H1 (cell line): ENCODE data around the gene HS3ST1. TPM values are rescaled to one million over a fixed set of nuclear protein-coding genes. Genes with fewer than 3 reads are reported as not detected.

ENCODE experiments used
- POU5F1 ChIP-seq: IDR thresholded peaks from 2 replicates; pipeline ENCODE4 v1.6.1; 2011; ENCODE audit warnings: low read depth, mild to moderate bottlenecking, low read length, moderate library complexity
- SP4 ChIP-seq: IDR thresholded peaks from 2 replicates; pipeline ENCODE4 v1.6.1; 2012; ENCODE audit warnings: low read length, inconsistent platforms
- polyA plus RNA-seq, 7 experiments: library from polyadenylated mRNA; depleted of rRNA in 3 of 7; stranded (reverse) in 5 of 7; unstranded in 2 of 7; fragments of >200 nt in 5 of 7; fragments of 200-250 nt in 2 of 7; gene quantifications; 1 replicate in 5 of 7; 2 replicates in 1 of 7; 4 replicates in 1 of 7; pipeline versions ENCODE4 v1.2.1 to v1.2.3, GENCODE V29; 2011 to 2013; ENCODE audit warnings: missing spikeins in 2 of 7, mixed read lengths in 2 of 7
- total RNA-seq: library from RNA; stranded (reverse); fragmentation: NEBNext Ultra II Directional; extraction: Animal tissue kit (Norgen Biotek cat#: 25700); gene quantifications from 2 replicates; pipeline ENCODE4 v1.2.1, GENCODE V29; 2021

The HS3ST1 gene
- total and polyA plus RNA-seq, 2 of the 8 experiments (the other 6 are each of a cell fraction or from before 2014, with no cell fraction given) = 0.50 to 1.5 TPM

DNA sequence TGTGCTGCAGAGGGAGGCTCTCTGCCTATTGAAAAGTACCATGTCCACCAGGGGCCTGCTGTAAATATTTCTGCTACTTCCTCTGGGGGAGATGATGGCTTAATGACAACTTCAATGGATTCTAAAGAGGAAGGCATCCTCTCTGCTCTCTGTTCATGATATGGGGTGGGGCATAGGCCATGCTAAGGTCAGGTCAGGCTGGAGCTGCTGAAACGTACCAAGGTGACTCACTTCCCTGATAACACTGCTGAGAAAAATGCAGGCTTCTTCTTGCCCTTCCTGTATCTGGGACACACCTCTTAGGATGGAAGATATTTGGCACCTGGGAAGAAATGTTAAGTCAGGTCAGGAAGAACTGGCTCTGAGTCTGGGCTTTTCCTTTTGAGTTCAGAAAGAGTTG, 31.5 kb downstream of the HS3ST1 start (continued):
- TF ChIP-seq SP4 (no peak), POU5F1 (no peak)
